C4-2B (cell line): ENCODE data around the gene SCUBE2.

Source experiments
- CTCF ChIP-seq: fragments of 450-650 bp; conservative IDR thresholded peaks from 2 replicates; pipeline ENCODE4 v1.5.1; 2017; ENCODE audit warnings: mild to moderate bottlenecking
- ZFX ChIP-seq: fragments of 450-650 bp; IDR thresholded peaks from 2 replicates; pipeline ENCODE4 v1.6.1; 2017

- TF ChIP-seq CTCF (no peak), ZFX (no peak)
These were observed 13.2 kb upstream of the SCUBE2 start for GRCh38 chr11:9104580-9104979.
